Spleen (tissue), 11 donors: ENCODE data around the gene NDUFS4. TPM values are rescaled to one million over a fixed set of nuclear protein-coding genes. Genes with fewer than 3 reads are reported as not detected.

Source experiments
- DNase-seq: peaks from one replicate; pipeline ENCODE4 v3.0.0-alpha.2; 2020
- H3K27ac ChIP-seq, 8 donors: fragments of 200-600 bp; sonication (generic) in 7 of 8; 1 replicate in 4 of 8; 2 replicates in 4 of 8; pipeline versions ENCODE4 v1.5.0 to v1.8.0; 2016 to 2021; ENCODE audit warnings: inconsistent platforms in 4 of 8, mild to moderate bottlenecking in 4 of 8, moderate library complexity in 1 of 8
- H3K27me3 ChIP-seq, 7 donors: fragments of 200-600 bp; sonication (generic) in 6 of 7; replicated peaks in 1 of 7; 1 replicate in 4 of 7; 2 replicates in 3 of 7; pipeline versions ENCODE4 v1.5.0 to v1.8.0; 2016 to 2021; ENCODE audit warnings: inconsistent platforms in 3 of 7, mild to moderate bottlenecking in 1 of 7
- H3K36me3 ChIP-seq, 6 donors: fragments of 200-600 bp; sonication (generic) in 5 of 6; 1 replicate in 4 of 6; 2 replicates in 2 of 6; pipeline versions ENCODE4 v1.5.0 to v1.8.0; 2016 to 2021; ENCODE audit warnings: inconsistent platforms in 2 of 6
- H3K4me1 ChIP-seq, 6 donors: fragments of 200-600 bp; sonication (generic) in 5 of 6; 1 replicate in 3 of 6; 2 replicates in 3 of 6; pipeline versions ENCODE4 v1.5.0 to v1.8.0; 2016 to 2021; ENCODE audit warnings: inconsistent platforms in 3 of 6
- H3K4me3 ChIP-seq, 8 donors: fragments of 200-600 bp; sonication (generic) in 7 of 8; 1 replicate in 4 of 8; 2 replicates in 4 of 8; pipeline versions ENCODE4 v1.5.0 to v1.8.0; 2016 to 2021; ENCODE audit warnings: inconsistent platforms in 4 of 8, mild to moderate bottlenecking in 4 of 8, moderate library complexity in 2 of 8
- H3K9me3 ChIP-seq, 8 donors: fragments of 200-600 bp; sonication (generic) in 7 of 8; 1 replicate in 4 of 8; 2 replicates in 4 of 8; pipeline versions ENCODE4 v1.5.0 to v1.8.0; 2016 to 2021; ENCODE audit warnings: inconsistent platforms in 4 of 8
- CTCF ChIP-seq, 11 experiments: fragments of 200-600 bp in 7 of 11; fragments of 450-650 bp in 4 of 11; sonication (generic) in 4 of 11; IDR thresholded peaks in 8 of 11; conservative IDR thresholded peaks in 3 of 11; 1 replicate in 7 of 11; 2 replicates in 4 of 11; pipeline versions ENCODE4 v1.4.0 to v1.8.0; 2016 to 2021; ENCODE audit warnings: antibody characterized with exemption in 11 of 11, inconsistent platforms in 4 of 11, mild to moderate bottlenecking in 1 of 11
- POLR2A ChIP-seq, 3 donors: fragments of 450-650 bp; IDR thresholded peaks; one replicate each; pipeline ENCODE4 v1.5.1; 2017; ENCODE audit warnings: antibody characterized with exemption in 3 of 3, mild to moderate bottlenecking in 1 of 3
- POLR2AphosphoS5 ChIP-seq, 3 donors: sonication (generic); formaldehyde crosslinking; IDR thresholded peaks; one replicate each; pipeline ENCODE4 v1.5.1; 2017; ENCODE audit warnings: antibody characterized with exemption in 3 of 3
- WGBS, 5 donors: extraction: QIAGEN DNeasy Blood & Tissue Kit in 3 of 5; methylation state at CpG; one replicate each; pipeline versions ENCODE4 v1.1.5 to v1.1.7; 2013 to 2018; 5-methylcytosine and 5-hydroxymethylcytosine counted together
- intact Hi-C: fragments of 100-400 bp; cut with DNase I; formaldehyde crosslinking; loops from one replicate; pipeline ENCODE4 v1.15.0; 2023; ENCODE audit warnings: low total_unique reads
- polyA plus RNA-seq, 3 donors: library from polyadenylated mRNA; stranded (reverse); fragments of 200-250 nt; gene quantifications; one replicate each; pipeline ENCODE4 v1.2.1, GENCODE V29; 2013
- total RNA-seq, 7 donors: library from RNA; depleted of rRNA in 3 of 7; stranded (reverse); fragments of >200 nt in 3 of 7; fragmentation: NEBNext Ultra II Directional in 4 of 7; extraction: Animal tissue kit (Norgen Biotek cat#: 25700) in 4 of 7; gene quantifications; one replicate each; pipeline versions ENCODE4 v1.1.0 to v1.2.1, GENCODE V29; 2016 to 2021
- donor health status: healthy with polysubstance abuse.
- donor health status: DM: no; HTN: no; CAD: no; lungs with moderate emphysema.
- donor health status: DM: no; HTN: no; CAD: no.
- donor health status: Bipolar disorder and iron deficiency.
- donor health status: healthy.
- donor health status: DM: no; HTN: no; CAD: no.
- donor health status: DM: yes; HTN: yes; CAD: no.

Gene NDUFS4
- total and polyA plus RNA-seq, 10 donors = 35.4 to 59.4 (median 47.2) TPM

GRCh38 chr5:53674121-53674520, 113.7 kb downstream of the NDUFS4 start:
- Histone ChIP-seq H3K4me3 (no peak overlapping the region), H3K9me3 (peaks cover 0 to under 1% (median 0%) of the 10 kb centered on the region in 8 donors), H3K4me1 (no peaks in the 10 kb centered on the region), H3K27ac (no peak overlapping the region), H3K27me3 (no peaks in the 10 kb centered on the region), H3K36me3 (peaks cover 0 to 36% (median 0%) of the 10 kb centered on the region in 6 donors)
- 88 to 100% (median 93%) methylated on average over 1 of the region's 1 CpG for WGBS, 5 donors
- intact Hi-C loops = no loop called here
- TF ChIP-seq POLR2AphosphoS5 (IDR thresholded peaks at IDR 0.05) = no peak
- TF ChIP-seq POLR2A (IDR thresholded peaks at IDR 0.05) = no peak
- TF ChIP-seq CTCF (IDR thresholded peaks at IDR 0.05 in 8 of 11, conservative IDR thresholded peaks at IDR 0.05 in 3 of 11) = no peak
- no peak for DNase-seq

- Histone ChIP-seq H3K27me3 (no peaks in the 10 kb centered on the region), H3K4me3 (no peak overlapping the region), H3K4me1 (no peaks in the 10 kb centered on the region), H3K27ac (no peak overlapping the region), H3K9me3 (peaks cover 0 to 12% (median 0%) of the 10 kb centered on the region in 8 donors), H3K36me3 (peaks cover 0 to 59% (median 3%) of the 10 kb centered on the region in 6 donors)
- no peak for TF ChIP-seq POLR2AphosphoS5 (IDR thresholded peaks at IDR 0.05)
- TF ChIP-seq CTCF (IDR thresholded peaks at IDR 0.05 in 8 of 11, conservative IDR thresholded peaks at IDR 0.05 in 3 of 11) = no peak
- no peak for TF ChIP-seq POLR2A (IDR thresholded peaks at IDR 0.05)
- no peak for DNase-seq
- WGBS, 5 donors = 90 to 94% (median 92%) methylated on average over 3 of the region's 3 CpGs
- intact Hi-C loops = no loop called here
Observed at GRCh38 chr5:53677632-53678031, 117.2 kb downstream of the NDUFS4 start.

GRCh38 chr5:53678981-53679660, 118.7 kb downstream of the NDUFS4 start:
- H3K4me1 ChIP-seq = no peaks in the 10 kb centered on the region
- H3K4me3 ChIP-seq = no peak overlapping the region
- 61 to 80% (median 78%) methylated on average over 3 of the region's 3 CpGs for WGBS, 5 donors
- H3K27ac ChIP-seq = no peak overlapping the region
- intact Hi-C loops = no loop called here
- peaks cover 4 to 63% (median 15%) of the 10 kb centered on the region in 6 donors for H3K36me3 ChIP-seq
- TF ChIP-seq CTCF (IDR thresholded peaks at IDR 0.05 in 8 of 11, conservative IDR thresholded peaks at IDR 0.05 in 3 of 11) (no peak), POLR2AphosphoS5 (IDR thresholded peaks at IDR 0.05) (no peak), POLR2A (IDR thresholded peaks at IDR 0.05) (no peak)
- H3K27me3 ChIP-seq = no peaks in the 10 kb centered on the region
- H3K9me3 ChIP-seq = peaks cover 0 to 17% (median 3%) of the 10 kb centered on the region in 8 donors
- no peak for DNase-seq

- Histone ChIP-seq H3K27ac (no peak overlapping the region), H3K4me3 (no peak overlapping the region), H3K27me3 (no peaks in the 10 kb centered on the region), H3K36me3 (peaks cover 4 to 70% (median 17%) of the 10 kb centered on the region in 6 donors), H3K9me3 (peaks cover 0 to 34% (median 15%) of the 10 kb centered on the region in 8 donors), H3K4me1 (no peaks in the 10 kb centered on the region)
- no peak for DNase-seq
- WGBS, 5 donors = 97 to 100% (median 98%) methylated on average over 1 of the region's 1 CpG
- TF ChIP-seq POLR2AphosphoS5 (IDR thresholded peaks at IDR 0.05) (no peak), CTCF (IDR thresholded peaks at IDR 0.05 in 8 of 11, conservative IDR thresholded peaks at IDR 0.05 in 3 of 11) (no peak), POLR2A (IDR thresholded peaks at IDR 0.05) (no peak)
- intact Hi-C loops = no loop called here
Observed at GRCh38 chr5:53681079-53681478, 120.6 kb downstream of the NDUFS4 start.
